Vagina (tissue), 2 donors: ENCODE results near the gene PTPN14. TPM values are rescaled to one million over a fixed set of nuclear protein-coding genes. Genes with fewer than 3 reads are reported as not detected.
"Not testable (repeated sequence)": the region's sequence is repeated elsewhere in the genome, so short reads cannot be mapped to it uniquely, and the experiment has no call there.

Source experiments
- DNase-seq, 2 donors: peaks; one replicate each; pipeline ENCODE4 v3.0.0-alpha.2; 2017; ENCODE audit errors: extremely low spot score in 2 of 2
- H3K27ac ChIP-seq: fragments of 200-600 bp; sonication (generic); one replicate; pipeline ENCODE4 v1.5.1; 2019
- H3K27me3 ChIP-seq: fragments of 200-600 bp; sonication (generic); one replicate; pipeline ENCODE4 v1.5.1; 2019
- H3K36me3 ChIP-seq, 2 donors: fragments of 200-600 bp; sonication (generic); one replicate each; pipeline ENCODE4 v1.5.1; 2017 to 2019
- H3K4me1 ChIP-seq: fragments of 200-600 bp; sonication (generic); one replicate; pipeline ENCODE4 v1.5.1; 2019
- H3K4me3 ChIP-seq, 2 donors: fragments of 200-600 bp; sonication (generic); 1 replicate in 1 of 2; 2 replicates in 1 of 2; pipeline ENCODE4 v1.5.1; 2016 to 2019
- H3K9me3 ChIP-seq: fragments of 200-600 bp; sonication (generic); one replicate; pipeline ENCODE4 v1.5.1; 2019
- CTCF ChIP-seq, 3 experiments: fragments of 450-650 bp in 2 of 3; fragments of 200-600 bp in 1 of 3; sonication (generic) in 1 of 3; IDR thresholded peaks; one replicate each; pipeline ENCODE4 v1.5.1; 2017 to 2019; ENCODE audit warnings: antibody characterized with exemption in 3 of 3, mild to moderate bottlenecking in 2 of 3, moderate library complexity in 2 of 3
- POLR2A ChIP-seq, 2 donors: fragments of 450-650 bp; IDR thresholded peaks; one replicate each; pipeline ENCODE4 v1.6.1; 2017; ENCODE audit warnings: antibody characterized with exemption in 2 of 2, mild to moderate bottlenecking in 2 of 2, moderate library complexity in 2 of 2
- POLR2AphosphoS5 ChIP-seq, 2 donors: sonication (generic); formaldehyde crosslinking; IDR thresholded peaks; one replicate each; pipeline ENCODE4 v1.9.0; 2017; ENCODE audit warnings: antibody characterized with exemption in 2 of 2, mild to moderate bottlenecking in 2 of 2, low read depth in 1 of 2; ENCODE audit not compliant: insufficient read depth in 1 of 2
- intact Hi-C: fragments of 100-400 bp; cut with DNase I; formaldehyde crosslinking; loops from one replicate; pipeline ENCODE4 v1.15.1; 2023
- total RNA-seq: library from RNA; depleted of rRNA; stranded (reverse); fragments of >200 nt; gene quantifications from one replicate; pipeline ENCODE4 v1.2.3, GENCODE V29; 2016

PTPN14 gene
- total RNA-seq: 24.3 TPM

GRCh38 chr1:214551436-214552173 is at the start of gene PTPN14:
PTPN14 (minus strand) TSS chr1:214551602; CDS start chr1:214464803, 86,799 bp downstream.
- intact Hi-C loops: loop anchor here (10.0 kb wide), 1 partner anchor 267 kb away; the partner anchor contains the start of gene SMYD2
- Histone ChIP-seq H3K9me3 (no peaks in the 10 kb centered on the region), H3K27me3 (no peaks in the 10 kb centered on the region), H3K4me3 (peak within 1 kb of the TSS; percentile 55 to 90), H3K27ac (peak within 1 kb of the TSS; percentile 98), H3K36me3 (no peaks in the 10 kb centered on the region), H3K4me1 (peaks cover 41% of the 10 kb centered on the region)
- TF ChIP-seq POLR2A (IDR thresholded peaks at IDR 0.05): peak in 1 of 2 donors; percentile 43
- TF ChIP-seq CTCF (IDR thresholded peaks at IDR 0.05): no peak
- peak in 1 of 2 donors; percentile 73 for TF ChIP-seq POLR2AphosphoS5 (IDR thresholded peaks at IDR 0.05; ENCODE audit: insufficient read depth in 1 of 2, low read depth in 1 of 2)
- DNase-seq: peak in 1 of 2 donors; percentile 90

- Histone ChIP-seq H3K27ac (no peak overlapping the region), H3K9me3 (no peaks in the 10 kb centered on the region), H3K27me3 (no peaks in the 10 kb centered on the region), H3K4me3 (no peak overlapping the region), H3K36me3 (no peaks in the 10 kb centered on the region), H3K4me1 (no peaks in the 10 kb centered on the region)
- TF ChIP-seq POLR2A (IDR thresholded peaks at IDR 0.05): no peak
- TF ChIP-seq POLR2AphosphoS5 (IDR thresholded peaks at IDR 0.05; ENCODE audit: insufficient read depth in 1 of 2, low read depth in 1 of 2): no peak
- TF ChIP-seq CTCF (IDR thresholded peaks at IDR 0.05): no peak
- intact Hi-C loops: no loop called here
- no peak for DNase-seq
Measured at GRCh38 chr1:214593158-214593557, 41.8 kb upstream of the PTPN14 start.

- H3K36me3 ChIP-seq, intact Hi-C loops, H3K4me1 ChIP-seq: not testable (repeated sequence)
Measured at GRCh38 chr1:214591918-214592317, 40.5 kb upstream of the PTPN14 start.

GRCh38 chr1:214590696-214591095 is 39.3 kb upstream of the PTPN14 start:
- TF ChIP-seq POLR2A (IDR thresholded peaks at IDR 0.05): no peak
- no peak for TF ChIP-seq POLR2AphosphoS5 (IDR thresholded peaks at IDR 0.05; ENCODE audit: insufficient read depth in 1 of 2, low read depth in 1 of 2)
- no peak for TF ChIP-seq CTCF (IDR thresholded peaks at IDR 0.05)
- H3K27ac ChIP-seq: no peak overlapping the region
- H3K27me3 ChIP-seq: no peaks in the 10 kb centered on the region
- intact Hi-C loops: no loop called here
- no peaks in the 10 kb centered on the region for H3K36me3 ChIP-seq
- H3K9me3 ChIP-seq: no peaks in the 10 kb centered on the region
- no peaks in the 10 kb centered on the region for H3K4me1 ChIP-seq
- no peak overlapping the region for H3K4me3 ChIP-seq
- DNase-seq: no peak

More at GRCh38 chr1:214591918-214592317, 40.5 kb upstream of the PTPN14 start:
- not testable (repeated sequence) for H3K27me3 ChIP-seq, H3K4me3 ChIP-seq, H3K9me3 ChIP-seq, H3K27ac ChIP-seq, DNase-seq

GRCh38 chr1:214588963-214589597 is 37.7 kb upstream of the PTPN14 start:
- H3K4me1 ChIP-seq: no peaks in the 10 kb centered on the region
- no peaks in the 10 kb centered on the region for H3K9me3 ChIP-seq
- no peak overlapping the region for H3K27ac ChIP-seq
- no peaks in the 10 kb centered on the region for H3K36me3 ChIP-seq
- no peak overlapping the region for H3K4me3 ChIP-seq
- intact Hi-C loops: loop anchor here (5.0 kb wide), 1 partner anchor 257 kb away; no protein-coding TSS in a partner anchor
- no peaks in the 10 kb centered on the region for H3K27me3 ChIP-seq
- no peak for DNase-seq
- TF ChIP-seq POLR2A (IDR thresholded peaks at IDR 0.05) (no peak), POLR2AphosphoS5 (IDR thresholded peaks at IDR 0.05; ENCODE audit: insufficient read depth in 1 of 2, low read depth in 1 of 2) (no peak), CTCF (IDR thresholded peaks at IDR 0.05) (no peak)
